ENCODE measurements around the gene FCMR. TPM values are rescaled to one million over a fixed set of nuclear protein-coding genes. Genes with fewer than 3 reads are reported as not detected.

Gene FCMR
- total and polyA plus RNA-seq, 2 donors (not counting 1 experiment from before 2014, with no cell fraction given): 711 to 931 TPM

DNA sequence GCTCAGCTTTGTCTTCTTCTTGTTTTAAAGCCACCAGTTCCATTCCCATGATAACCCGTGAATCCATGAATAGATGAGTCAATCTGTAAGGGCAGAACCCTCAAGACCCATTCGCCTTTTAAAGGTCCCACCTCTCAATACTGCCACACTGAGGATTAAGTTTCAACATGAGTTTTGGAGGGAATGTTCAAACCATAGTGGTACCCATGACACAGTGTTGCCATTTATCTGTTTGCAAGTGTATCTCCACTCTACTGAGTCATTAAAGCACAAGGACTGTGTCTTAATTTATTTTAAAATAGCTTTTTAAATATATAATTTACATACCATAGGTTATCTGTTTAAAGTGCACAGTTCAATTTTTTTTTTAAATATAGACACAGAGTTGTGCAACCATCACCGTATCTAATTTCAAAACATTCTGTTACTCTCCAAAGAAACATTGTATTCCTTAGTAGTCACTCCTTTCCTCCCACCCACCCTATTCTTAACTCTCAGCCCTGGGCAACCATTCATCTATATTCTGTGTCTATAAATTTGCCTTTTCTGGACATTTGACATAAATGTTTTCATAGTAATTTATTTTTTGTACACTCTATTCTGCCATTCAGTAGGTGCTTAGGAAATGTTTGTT, 29.3 kb downstream of the FCMR start:
- no peak for TF ChIP-seq EZH2 (IDR thresholded peaks at IDR 0.05; ENCODE audit: borderline replicate concordance, insufficient read depth, low read depth, low read length, poor library complexity, severe bottlenecking)
- TF ChIP-seq, protein P1, sequence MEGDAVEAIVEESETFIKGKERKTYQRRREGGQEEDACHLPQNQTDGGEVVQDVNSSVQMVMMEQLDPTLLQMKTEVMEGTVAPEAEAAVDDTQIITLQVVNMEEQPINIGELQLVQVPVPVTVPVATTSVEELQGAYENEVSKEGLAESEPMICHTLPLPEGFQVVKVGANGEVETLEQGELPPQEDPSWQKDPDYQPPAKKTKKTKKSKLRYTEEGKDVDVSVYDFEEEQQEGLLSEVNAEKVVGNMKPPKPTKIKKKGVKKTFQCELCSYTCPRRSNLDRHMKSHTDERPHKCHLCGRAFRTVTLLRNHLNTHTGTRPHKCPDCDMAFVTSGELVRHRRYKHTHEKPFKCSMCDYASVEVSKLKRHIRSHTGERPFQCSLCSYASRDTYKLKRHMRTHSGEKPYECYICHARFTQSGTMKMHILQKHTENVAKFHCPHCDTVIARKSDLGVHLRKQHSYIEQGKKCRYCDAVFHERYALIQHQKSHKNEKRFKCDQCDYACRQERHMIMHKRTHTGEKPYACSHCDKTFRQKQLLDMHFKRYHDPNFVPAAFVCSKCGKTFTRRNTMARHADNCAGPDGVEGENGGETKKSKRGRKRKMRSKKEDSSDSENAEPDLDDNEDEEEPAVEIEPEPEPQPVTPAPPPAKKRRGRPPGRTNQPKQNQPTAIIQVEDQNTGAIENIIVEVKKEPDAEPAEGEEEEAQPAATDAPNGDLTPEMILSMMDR (IDR thresholded peaks at IDR 0.05): no peak
- Histone ChIP-seq H3K36me3 (replicated peaks in 1 of 2; ENCODE audit: control extremely low read depth in 1 of 2, control insufficient read depth in 1 of 2, extremely low read depth in 1 of 2, insufficient read depth in 2 of 2, low read length in 1 of 2) (no peaks in the 10 kb centered on the region), H4K20me1 (ENCODE audit: control insufficient read depth, insufficient read depth, low read length, poor library complexity, severe bottlenecking) (no peaks in the 10 kb centered on the region), H3K9me3 (ENCODE audit: control extremely low read depth in 1 of 3, control insufficient read depth in 2 of 3, insufficient read depth in 1 of 3, low read length in 2 of 3) (no peaks in the 10 kb centered on the region), H3K4me3 (ENCODE audit: control extremely low read depth in 1 of 5, extremely low read depth in 1 of 5, insufficient read depth in 1 of 5, low read depth in 2 of 5, low read length in 4 of 5) (no peak overlapping the region), H3K4me1 (ENCODE audit: control insufficient read depth in 2 of 2, insufficient read depth in 2 of 2, low read length in 2 of 2) (peaks cover 0 to 9% of the 10 kb centered on the region in 2 donors), H3K9ac (ENCODE audit: low read length) (no peak overlapping the region), H2AFZ (ENCODE audit: insufficient read depth, low read depth, low read length, poor library complexity, severe bottlenecking) (no peak overlapping the region), H3K27me3 (replicated peaks in 1 of 4; ENCODE audit: control extremely low read depth in 1 of 4, control insufficient read depth in 3 of 4, insufficient read depth in 4 of 4, low read length in 3 of 4) (no peaks in the 10 kb centered on the region), H3K4me2 (replicated peaks; ENCODE audit: low read depth, low read length, poor library complexity, severe bottlenecking) (no peak overlapping the region), H3K79me2 (ENCODE audit: control insufficient read depth, insufficient read depth, low read length) (no peaks in the 10 kb centered on the region), H3K27ac (ENCODE audit: low read length in 2 of 2) (no peak overlapping the region)
- 100% methylated on average over 1 of the region's 3 CpGs for WGBS (ENCODE audit: insufficient coverage)
- no peak for ATAC-seq (ENCODE audit: low read depth)
- intact Hi-C loops (cut with micrococcal nuclease): no loop called here
- Mint-ChIP-seq H3K4me3 (no peak overlapping the region), H3K9me3 (ENCODE audit: insufficient read depth) (no peaks in the 10 kb centered on the region), H3K27me3 (no peaks in the 10 kb centered on the region), H3K4me1 (peaks cover 14% of the 10 kb centered on the region), H3K27ac (no peak overlapping the region)
- ChIA-PET POLR2A (no interaction called here), CTCF (interaction anchor here (0.6 to 1.5 kb wide), 6 partner anchors 11 to 83 kb away, joined by 3 to 6 read pairs (median 4); no protein-coding TSS in a partner anchor)
- DNase-seq: no peak

DNA sequence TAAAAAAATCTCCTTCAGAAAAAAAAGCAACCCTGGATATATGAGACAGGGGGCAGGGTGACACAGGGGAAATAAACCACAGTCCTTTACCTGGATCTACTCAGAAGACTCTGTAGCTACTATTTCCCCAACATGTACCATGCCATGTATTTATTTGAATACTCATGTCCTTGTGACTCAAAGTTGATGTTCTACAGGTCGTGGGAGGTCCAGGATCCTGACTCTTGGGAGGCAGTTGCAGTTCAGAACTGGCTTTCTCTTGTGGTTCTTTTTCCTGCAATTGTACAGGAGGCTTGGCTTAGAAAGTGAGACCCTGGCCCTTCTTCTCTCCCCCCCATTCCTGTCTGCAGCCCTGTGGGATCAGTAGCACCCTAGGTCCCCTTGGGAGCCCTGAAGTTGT, 30.3 kb downstream of the FCMR start:
- no peaks in the 10 kb centered on the region for H3K27me3 Mint-ChIP-seq
- Histone ChIP-seq H3K27me3 (replicated peaks in 1 of 4; ENCODE audit: control extremely low read depth in 1 of 4, control insufficient read depth in 3 of 4, insufficient read depth in 4 of 4, low read length in 3 of 4) (no peaks in the 10 kb centered on the region), H2AFZ (ENCODE audit: insufficient read depth, low read depth, low read length, poor library complexity, severe bottlenecking) (no peak overlapping the region), H3K36me3 (replicated peaks in 1 of 2; ENCODE audit: control extremely low read depth in 1 of 2, control insufficient read depth in 1 of 2, extremely low read depth in 1 of 2, insufficient read depth in 2 of 2, low read length in 1 of 2) (no peaks in the 10 kb centered on the region), H3K9ac (ENCODE audit: low read length) (no peak overlapping the region), H3K79me2 (ENCODE audit: control insufficient read depth, insufficient read depth, low read length) (no peaks in the 10 kb centered on the region), H4K20me1 (ENCODE audit: control insufficient read depth, insufficient read depth, low read length, poor library complexity, severe bottlenecking) (no peaks in the 10 kb centered on the region), H3K9me3 (ENCODE audit: control extremely low read depth in 1 of 3, control insufficient read depth in 2 of 3, insufficient read depth in 1 of 3, low read length in 2 of 3) (no peaks in the 10 kb centered on the region), H3K4me2 (replicated peaks; ENCODE audit: low read depth, low read length, poor library complexity, severe bottlenecking) (no peak overlapping the region), H3K4me1 (ENCODE audit: control insufficient read depth in 2 of 2, insufficient read depth in 2 of 2, low read length in 2 of 2) (peaks cover 0 to 9% of the 10 kb centered on the region in 2 donors), H3K27ac (ENCODE audit: low read length in 2 of 2) (no peak overlapping the region), H3K4me3 (ENCODE audit: control extremely low read depth in 1 of 5, extremely low read depth in 1 of 5, insufficient read depth in 1 of 5, low read depth in 2 of 5, low read length in 4 of 5) (no peak overlapping the region)
- ChIA-PET CTCF (interaction anchor here (1.1 to 1.5 kb wide), 3 partner anchors 18 to 21 kb away, joined by 3 to 5 read pairs (median 4); no protein-coding TSS in a partner anchor), POLR2A (no interaction called here)
- WGBS (ENCODE audit: insufficient coverage): 83% methylated on average over 1 of the region's 1 CpG
- intact Hi-C loops (cut with micrococcal nuclease): no loop called here
- DNase-seq (no peak), ATAC-seq (ENCODE audit: low read depth) (no peak)
- TF ChIP-seq, protein P1 (IDR thresholded peaks at IDR 0.05): no peak
- TF ChIP-seq EZH2 (IDR thresholded peaks at IDR 0.05; ENCODE audit: borderline replicate concordance, insufficient read depth, low read depth, low read length, poor library complexity, severe bottlenecking): no peak
- no peaks in the 10 kb centered on the region for H3K9me3 Mint-ChIP-seq (ENCODE audit: insufficient read depth)
- H3K4me3 Mint-ChIP-seq: no peak overlapping the region
- no peak overlapping the region for H3K27ac Mint-ChIP-seq
- H3K4me1 Mint-ChIP-seq: peaks cover 14% of the 10 kb centered on the region

All from B cell (primary cell).